Measurements from ENCODE around the gene ABHD11. TPM values are rescaled to one million over a fixed set of nuclear protein-coding genes. Genes with fewer than 3 reads are reported as not detected.

Gene ABHD11
- total RNA-seq, 4 donors from 2014 or later = 5.6 to 8.5 (median 6.6) TPM

GRCh38 chr7:73758581-73759138 is 20.1 kb upstream of the ABHD11 start:
- Histone ChIP-seq H3K27ac (no peak overlapping the region), H3K9me3 (no peaks in the 10 kb centered on the region), H3K4me1 (no peaks in the 10 kb centered on the region), H3K4me3 (no peak overlapping the region), H3K36me3 (no peaks in the 10 kb centered on the region), H3K27me3 (no peaks in the 10 kb centered on the region)
- WGBS, 2 donors (ENCODE audit: low coverage in 1 of 2) = 70% methylated on average over 2 of the region's 7 CpGs; no CpG with 5 or more reads in 1 of the 2 donors
- ATAC-seq = no peak
- TF ChIP-seq, protein P1, sequence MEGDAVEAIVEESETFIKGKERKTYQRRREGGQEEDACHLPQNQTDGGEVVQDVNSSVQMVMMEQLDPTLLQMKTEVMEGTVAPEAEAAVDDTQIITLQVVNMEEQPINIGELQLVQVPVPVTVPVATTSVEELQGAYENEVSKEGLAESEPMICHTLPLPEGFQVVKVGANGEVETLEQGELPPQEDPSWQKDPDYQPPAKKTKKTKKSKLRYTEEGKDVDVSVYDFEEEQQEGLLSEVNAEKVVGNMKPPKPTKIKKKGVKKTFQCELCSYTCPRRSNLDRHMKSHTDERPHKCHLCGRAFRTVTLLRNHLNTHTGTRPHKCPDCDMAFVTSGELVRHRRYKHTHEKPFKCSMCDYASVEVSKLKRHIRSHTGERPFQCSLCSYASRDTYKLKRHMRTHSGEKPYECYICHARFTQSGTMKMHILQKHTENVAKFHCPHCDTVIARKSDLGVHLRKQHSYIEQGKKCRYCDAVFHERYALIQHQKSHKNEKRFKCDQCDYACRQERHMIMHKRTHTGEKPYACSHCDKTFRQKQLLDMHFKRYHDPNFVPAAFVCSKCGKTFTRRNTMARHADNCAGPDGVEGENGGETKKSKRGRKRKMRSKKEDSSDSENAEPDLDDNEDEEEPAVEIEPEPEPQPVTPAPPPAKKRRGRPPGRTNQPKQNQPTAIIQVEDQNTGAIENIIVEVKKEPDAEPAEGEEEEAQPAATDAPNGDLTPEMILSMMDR (IDR thresholded peaks at IDR 0.05) = no peak

GRCh38 chr7:73749931-73750776 is 11.6 kb upstream of the ABHD11 start:
- Histone ChIP-seq H3K4me3 (no peak overlapping the region), H3K4me1 (peaks cover 0 to 10% (median 0%) of the 10 kb centered on the region in 3 donors), H3K27ac (no peak overlapping the region), H3K27me3 (no peaks in the 10 kb centered on the region), H3K36me3 (no peaks in the 10 kb centered on the region), H3K9me3 (no peaks in the 10 kb centered on the region)
- TF ChIP-seq POLR2AphosphoS5 (IDR thresholded peaks at IDR 0.05) (no peak), EP300 (IDR thresholded peaks at IDR 0.05) (no peak), POLR2A (IDR thresholded peaks at IDR 0.05) (no peak)
- TF ChIP-seq, protein P1 (IDR thresholded peaks at IDR 0.05) = no peak
- ATAC-seq = no peak
- 72 to 85% methylated on average over 7 to 15 of the region's 16 CpGs for WGBS, 2 donors (ENCODE audit: low coverage in 1 of 2)

GRCh38 chr7:73746378-73746777 is 7.8 kb upstream of the ABHD11 start:
- TF ChIP-seq EP300 (IDR thresholded peaks at IDR 0.05) (no peak), POLR2A (IDR thresholded peaks at IDR 0.05) (no peak), POLR2AphosphoS5 (IDR thresholded peaks at IDR 0.05) (no peak)
- TF ChIP-seq, protein P1 (IDR thresholded peaks at IDR 0.05) = no peak
- H3K9me3 ChIP-seq = no peaks in the 10 kb centered on the region
- no peaks in the 10 kb centered on the region for H3K27me3 ChIP-seq
- WGBS, 2 donors (ENCODE audit: low coverage in 1 of 2) = 37% methylated on average over 2 of the region's 4 CpGs; no CpG with 5 or more reads in 1 of the 2 donors
- no peaks in the 10 kb centered on the region for H3K36me3 ChIP-seq
- peaks cover 0 to 19% (median 4%) of the 10 kb centered on the region in 3 donors for H3K4me1 ChIP-seq
- peak overlapping the region in 3 of 4 donors; percentile 5 to 57 (median 53) for H3K27ac ChIP-seq
- peak; percentile 64 for ATAC-seq
- no peak overlapping the region for H3K4me3 ChIP-seq

DNA sequence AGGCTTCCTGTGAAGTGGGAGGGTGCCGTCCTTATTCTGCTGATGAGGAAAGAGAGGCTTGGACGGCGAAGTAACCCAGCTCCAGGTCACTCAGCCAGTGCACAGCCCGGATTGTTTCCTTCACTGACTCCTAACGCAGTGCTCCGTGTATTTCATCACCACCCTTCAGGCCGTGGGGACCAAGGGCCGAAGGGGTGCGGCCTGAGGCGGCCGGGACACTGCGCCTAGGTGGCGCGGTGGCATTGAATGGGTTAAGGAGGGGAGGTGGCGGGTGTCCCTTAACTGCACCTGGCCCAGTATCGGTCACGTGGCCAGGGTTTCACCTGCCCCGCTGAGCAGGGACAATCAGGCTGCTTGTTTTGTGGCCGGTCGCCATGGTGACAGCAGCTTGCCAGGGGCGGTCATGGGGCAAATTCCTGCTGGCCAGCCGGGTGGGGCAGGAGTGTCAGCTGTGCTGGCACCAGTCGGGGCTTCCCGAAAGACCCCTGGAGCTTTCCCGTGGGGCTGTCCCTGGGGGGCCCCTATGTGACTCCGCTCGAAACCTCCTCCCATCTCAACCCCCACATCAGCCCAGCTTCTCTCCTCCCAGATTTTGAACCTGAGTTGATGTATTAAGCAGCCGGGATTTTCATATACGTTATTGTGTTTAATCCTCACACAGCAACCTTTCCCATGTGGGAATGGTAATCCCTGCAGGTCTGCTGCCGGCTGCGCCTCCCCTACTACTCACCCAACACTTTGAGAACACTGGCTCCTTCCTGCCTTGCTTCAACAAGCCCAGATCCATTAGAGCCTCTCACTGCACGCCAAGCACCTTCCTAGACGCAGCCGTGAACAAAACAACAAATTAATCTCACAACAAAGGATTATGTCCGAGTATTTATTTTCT is 4.4 kb upstream of the ABHD11 start:
- TF ChIP-seq, protein P1 (IDR thresholded peaks at IDR 0.05) = no peak
- TF ChIP-seq POLR2AphosphoS5 (IDR thresholded peaks at IDR 0.05) (no peak), EP300 (IDR thresholded peaks at IDR 0.05) (no peak), POLR2A (IDR thresholded peaks at IDR 0.05) (no peak)
- H3K27me3 ChIP-seq = no peaks in the 10 kb centered on the region
- no peak overlapping the region for H3K4me3 ChIP-seq
- no peak for ATAC-seq
- H3K27ac ChIP-seq = peak overlapping the region in 1 of 4 donors; percentile 42
- H3K36me3 ChIP-seq = no peaks in the 10 kb centered on the region
- no peaks in the 10 kb centered on the region for H3K9me3 ChIP-seq
- H3K4me1 ChIP-seq = peaks cover 0 to 32% (median 6%) of the 10 kb centered on the region in 3 donors
- 52 to 56% methylated on average over 8 to 13 of the region's 35 CpGs for WGBS, 2 donors (ENCODE audit: low coverage in 1 of 2)

Measured in gastroesophageal sphincter (tissue), 4 donors.